NCI-H128 (cell line): Measurements from ENCODE around the gene NR6A1.

ENCODE experiments used
- DNase-seq: peaks from one replicate; lab custom pipeline; 2025; ENCODE audit not compliant: unreplicated experiment; lab: John Stamatoyannopoulos, UW

The NR6A1 gene

GRCh38 chr9:124495126-124496074 is 275.7 kb downstream of the NR6A1 start:
- DNase-seq, result no peak

GRCh38 chr9:124493794-124494479 is 277.2 kb downstream of the NR6A1 start:
- DNase-seq, result no peak

GRCh38 chr9:124493218-124493617 is 277.9 kb downstream of the NR6A1 start:
- no peak for DNase-seq

DNA sequence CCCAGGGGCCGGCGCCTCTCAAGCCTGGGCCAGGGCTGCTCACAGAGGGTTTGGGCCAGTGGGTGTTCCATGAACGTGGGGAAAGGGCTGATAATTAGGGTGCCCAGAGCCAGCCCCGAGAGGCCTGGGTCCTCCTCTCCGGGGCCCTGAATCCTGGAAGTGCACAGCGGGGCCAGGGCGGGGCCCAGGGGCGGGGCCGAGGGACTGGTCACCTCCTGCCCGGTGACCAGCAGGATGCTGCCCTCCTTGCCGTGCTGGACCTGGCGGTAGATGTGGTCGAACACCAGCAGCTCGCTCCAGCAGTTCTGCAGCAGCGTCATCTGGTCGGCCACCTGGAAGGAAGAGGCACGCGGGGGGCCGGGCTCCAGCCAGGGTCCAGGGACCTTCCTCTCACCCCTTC is 278.3 kb downstream of the NR6A1 start:
- no peak for DNase-seq

DNA sequence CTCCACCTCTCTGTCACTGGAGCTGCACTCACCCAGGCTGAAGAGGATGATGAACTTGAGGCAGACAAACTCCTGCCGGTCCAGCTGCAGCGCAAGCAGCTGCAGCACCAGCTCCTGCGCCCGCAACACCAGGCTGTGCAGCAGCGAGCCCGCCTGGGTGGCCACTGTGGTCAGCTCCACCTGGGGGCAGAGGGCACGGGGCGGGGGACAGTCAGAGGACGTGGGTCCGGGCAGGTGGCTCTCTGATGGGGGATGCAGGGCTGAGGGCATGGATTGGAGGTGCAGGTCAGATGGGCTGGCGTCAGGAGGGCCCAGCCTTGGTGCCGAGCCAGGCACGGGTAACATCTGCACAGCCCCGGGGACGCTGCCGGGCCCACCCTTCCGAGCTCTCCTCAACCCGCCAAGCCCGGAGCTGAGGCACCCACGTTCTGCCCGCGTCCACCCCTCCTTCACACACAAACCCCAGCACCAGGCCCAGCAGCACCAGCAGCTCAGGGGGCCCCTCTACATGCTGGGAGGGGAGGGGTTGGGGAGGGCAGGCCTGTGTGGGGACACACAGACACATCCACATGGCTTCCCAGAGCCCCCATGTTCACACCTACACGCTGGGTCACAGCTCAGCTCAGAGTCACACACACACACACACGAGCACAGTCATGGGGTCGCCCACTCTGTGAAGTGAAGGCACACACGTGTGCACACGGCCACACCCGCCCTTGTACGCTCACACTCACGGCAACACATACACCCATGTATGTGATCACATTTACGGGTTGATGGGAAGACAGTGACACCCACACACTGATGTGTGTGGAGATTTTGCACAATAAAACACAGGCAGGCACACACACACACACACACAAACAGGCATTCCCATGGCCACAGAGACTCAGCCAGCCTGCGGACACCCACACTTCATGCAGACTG is 279.8 kb downstream of the NR6A1 start:
- no peak for DNase-seq

- DNase-seq, result no peak
These were observed 281.1 kb downstream of the NR6A1 start for GRCh38 chr9:124490004-124490403.

DNA sequence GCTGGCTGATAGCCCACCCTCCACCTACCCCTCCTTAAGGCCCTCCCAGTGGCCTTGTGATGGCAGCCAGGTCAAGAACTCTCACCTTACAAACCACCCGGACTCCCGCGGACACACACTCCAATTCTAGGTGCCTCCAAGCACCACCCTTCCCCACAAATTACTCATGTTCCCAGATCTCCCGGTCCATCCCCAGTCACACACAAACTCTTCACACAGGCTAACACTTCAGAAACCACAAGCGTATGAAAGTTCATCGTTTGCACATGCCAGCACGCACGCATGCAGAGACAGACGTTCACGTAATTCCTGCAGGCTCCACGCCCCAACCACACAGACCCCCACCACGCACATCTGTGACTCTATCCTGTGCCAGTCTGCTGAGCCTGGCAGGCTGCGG is 281.9 kb downstream of the NR6A1 start:
- no peak for DNase-seq

- no peak for DNase-seq
These were observed 282.4 kb downstream of the NR6A1 start for GRCh38 chr9:124488641-124489210.

GRCh38 chr9:124487260-124488182 is 283.6 kb downstream of the NR6A1 start:
- no peak for DNase-seq

- no peak for DNase-seq
These were observed 284.3 kb downstream of the NR6A1 start for GRCh38 chr9:124486778-124487259.

GRCh38 chr9:124485936-124486335 is 285.2 kb downstream of the NR6A1 start:
- DNase-seq, result no peak

DNA sequence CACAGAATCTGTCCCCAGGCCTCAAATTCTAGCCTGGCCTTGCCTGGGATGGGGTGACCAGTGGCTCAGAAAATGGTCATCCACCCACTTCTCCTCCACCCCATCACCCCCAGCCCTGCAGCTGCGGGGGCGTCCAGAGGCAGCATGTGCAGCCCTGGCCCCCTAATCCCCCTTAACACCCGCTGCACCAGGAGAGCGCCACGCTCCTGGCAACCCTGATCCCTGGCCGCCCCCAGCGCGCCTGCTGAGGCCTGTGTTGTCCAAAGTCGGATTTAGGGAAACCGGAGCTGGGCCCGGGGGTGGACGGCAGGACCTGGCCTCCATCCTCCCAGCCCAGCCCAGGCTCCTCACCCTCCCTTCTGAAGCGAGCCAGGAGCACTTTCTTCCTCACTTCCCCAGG is 285.9 kb downstream of the NR6A1 start:
- DNase-seq, result no peak

DNA sequence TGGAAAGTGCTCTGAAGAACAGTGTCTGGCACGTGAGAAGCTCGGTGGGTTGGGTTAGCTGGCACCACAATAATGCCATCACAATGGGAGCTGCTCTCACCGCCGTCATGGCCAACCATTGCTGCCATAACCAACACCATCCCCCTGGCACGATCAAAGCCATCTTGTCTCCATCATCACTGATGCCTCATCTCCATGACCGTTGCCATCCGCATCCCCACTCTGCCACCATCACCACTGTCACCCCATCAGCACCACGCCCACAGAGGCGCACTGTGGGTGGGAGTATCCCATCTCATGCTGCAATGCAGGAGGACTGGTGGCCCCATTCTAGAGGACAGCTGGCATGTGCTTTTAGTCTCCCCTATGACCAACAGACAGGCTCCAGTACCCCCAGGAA is 287.6 kb downstream of the NR6A1 start:
- no peak for DNase-seq

DNA sequence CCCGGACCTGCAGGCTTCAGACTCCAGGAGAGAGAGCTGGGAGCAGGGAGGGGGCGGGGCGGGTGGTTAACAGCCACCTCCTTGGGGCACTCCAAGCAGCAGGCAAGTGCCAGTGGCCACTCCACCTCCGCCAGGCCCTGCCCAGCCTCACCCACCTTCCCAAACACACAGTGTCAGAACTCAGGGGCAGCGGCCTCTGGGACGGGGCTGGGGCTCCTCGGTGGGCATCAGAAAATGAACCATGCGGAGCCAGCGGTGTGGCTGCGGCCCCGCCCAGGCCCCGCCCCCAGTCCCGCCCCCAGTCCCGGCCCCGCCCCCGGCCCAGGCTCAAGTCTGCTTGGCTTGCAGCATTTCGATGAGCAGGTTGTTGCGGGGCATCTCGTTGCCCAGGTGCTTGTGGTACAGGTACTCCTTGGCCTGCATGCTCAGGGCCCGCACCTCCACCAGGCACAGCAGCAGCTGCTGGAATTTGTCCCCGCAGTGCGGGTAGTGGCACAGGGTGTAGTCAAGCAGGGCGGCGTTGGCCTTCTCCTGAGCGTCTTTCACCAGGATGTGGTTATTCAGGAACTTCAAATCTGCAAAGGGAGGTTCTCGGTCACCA is 288.6 kb downstream of the NR6A1 start:
- no peak for DNase-seq

- DNase-seq, result no peak
These were observed 290.0 kb downstream of the NR6A1 start for GRCh38 chr9:124481115-124481514.

DNA sequence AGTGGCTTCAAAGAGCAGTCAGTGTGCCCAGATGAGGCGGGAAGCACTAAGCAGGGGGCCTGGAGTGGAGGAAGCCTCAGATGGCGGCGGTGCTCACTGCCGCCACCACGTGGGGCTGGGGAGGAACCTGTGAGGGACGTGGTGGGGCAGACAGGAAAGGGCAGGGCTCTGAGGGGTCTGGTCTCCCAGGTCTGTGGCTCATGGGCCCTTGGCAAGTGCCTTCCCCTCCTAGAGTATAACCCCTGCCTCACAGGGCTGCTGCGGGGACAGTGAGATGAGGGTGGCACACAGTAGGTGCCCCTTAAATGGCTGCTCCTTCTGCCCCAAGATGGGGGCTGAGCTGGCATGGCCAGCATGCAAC is 290.5 kb downstream of the NR6A1 start:
- DNase-seq, result no peak

DNA sequence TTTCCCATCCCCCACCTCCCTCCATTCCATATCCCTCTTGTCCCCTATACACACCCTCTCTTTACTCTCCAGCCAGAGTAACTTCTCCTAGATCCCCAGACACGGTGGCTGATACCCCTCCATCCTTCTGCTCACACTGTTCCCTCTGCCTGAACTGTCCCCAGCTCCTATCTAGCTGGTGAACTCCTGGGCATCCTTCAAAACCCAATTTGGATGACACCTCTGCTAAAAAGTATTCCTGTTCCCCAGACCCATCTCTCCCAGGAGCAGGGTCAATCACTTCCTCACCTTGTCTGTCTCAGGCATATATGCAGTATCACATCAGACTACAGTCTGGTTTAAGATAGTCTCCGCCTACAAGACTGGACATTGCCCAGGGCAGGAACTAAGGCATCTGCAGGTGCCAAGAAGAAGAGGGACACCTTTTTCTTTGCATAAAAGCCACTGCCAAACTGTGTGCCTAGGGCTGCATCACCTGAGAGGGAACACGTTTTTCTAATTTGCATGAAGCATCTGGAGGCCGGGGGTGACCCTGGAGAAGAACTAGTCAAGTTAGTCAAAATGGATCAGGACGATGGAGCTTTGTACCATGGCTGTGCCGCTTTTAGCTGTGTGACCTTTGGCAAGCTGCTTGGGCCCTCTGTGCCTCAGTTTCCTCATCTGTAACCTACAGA is 291.0 kb downstream of the NR6A1 start:
- no peak for DNase-seq

DNA sequence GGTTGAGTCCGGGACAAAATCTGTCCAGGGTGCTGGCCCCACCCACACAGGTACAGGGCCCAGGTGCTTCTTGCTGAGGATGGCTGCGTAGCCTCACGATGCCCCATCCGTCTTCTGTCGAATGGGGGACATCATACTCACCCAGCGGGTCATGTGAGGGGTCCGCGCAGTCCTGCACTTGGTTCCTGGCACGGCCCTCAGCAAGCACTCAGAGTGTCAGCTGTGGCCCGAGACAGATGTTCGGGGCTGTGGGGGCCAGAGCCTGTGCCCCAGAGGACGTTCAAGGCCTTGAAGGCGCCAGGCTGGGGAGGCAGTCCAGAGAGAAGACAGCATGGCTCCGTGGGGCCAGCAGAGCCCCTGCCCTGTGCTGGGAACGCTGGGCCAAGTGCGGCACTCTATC is 291.7 kb downstream of the NR6A1 start:
- no peak for DNase-seq

- DNase-seq, result no peak
These were observed 292.8 kb downstream of the NR6A1 start for GRCh38 chr9:124478354-124478753.
